Placental pericyte (primary cell): ENCODE results near the gene THNSL1. TPM values are rescaled to one million over a fixed set of nuclear protein-coding genes. Genes with fewer than 3 reads are reported as not detected.

ENCODE experiments used
- total RNA-seq: library from RNA; depleted of rRNA; stranded (reverse); fragments of >200 nt; gene quantifications from 2 replicates; pipeline ENCODE4 v1.2.3, GENCODE V29; 2012

Gene THNSL1
- total RNA-seq, result 1.3 and 1.9 TPM in 2 replicates

GRCh38 chr10:25016376-25017153, at the start of gene THNSL1:
TSS of gene THNSL1 (plus strand) at chr10:25016612. CDS start at chr10:25023224, 6,612 bp downstream.

GRCh38 chr10:25015828-25016375, 510 bp upstream of the THNSL1 start, which contains the start of gene ENKUR:
TSS of gene ENKUR (minus strand) at chr10:25016158. CDS start at chr10:25015936, 222 bp downstream.

Other genes with a start within 250 kb of the THNSL1 start
- gene PRTFDC1, start 64.0 kb upstream of the THNSL1 start, total RNA-seq, result 11.8 and 15.6 TPM in 2 replicates
- gene ENKUR, start 454 bp upstream of the THNSL1 start, total RNA-seq, result not detected in 2 replicates
- gene GPR158, start 158.4 kb downstream of the THNSL1 start, total RNA-seq, result 2.0 and 3.9 TPM in 2 replicates